HG02981 (cell line): Measurements from ENCODE around the gene ABCC12.
A peak's percentile ranks its signal among the peaks of the same experiment; 100 is the strongest.
"Not testable (repeated sequence)": the region's sequence is repeated elsewhere in the genome, so short reads cannot be mapped to it uniquely, and the experiment has no call there.

Experiments used
- ATAC-seq: cut with Tn5 transposase; IDR thresholded peaks from one replicate; pipeline ENCODE4 v1.9.1; 2021; ENCODE audit warnings: mild to moderate bottlenecking, moderate library complexity; ENCODE audit not compliant: unreplicated experiment

Gene ABCC12

GRCh38 chr16:48166617-48167016 is 10.8 kb upstream of the ABCC12 start:
- not testable (repeated sequence) for ATAC-seq

GRCh38 chr16:48165961-48166578 is 10.3 kb upstream of the ABCC12 start:
- no peak for ATAC-seq

DNA sequence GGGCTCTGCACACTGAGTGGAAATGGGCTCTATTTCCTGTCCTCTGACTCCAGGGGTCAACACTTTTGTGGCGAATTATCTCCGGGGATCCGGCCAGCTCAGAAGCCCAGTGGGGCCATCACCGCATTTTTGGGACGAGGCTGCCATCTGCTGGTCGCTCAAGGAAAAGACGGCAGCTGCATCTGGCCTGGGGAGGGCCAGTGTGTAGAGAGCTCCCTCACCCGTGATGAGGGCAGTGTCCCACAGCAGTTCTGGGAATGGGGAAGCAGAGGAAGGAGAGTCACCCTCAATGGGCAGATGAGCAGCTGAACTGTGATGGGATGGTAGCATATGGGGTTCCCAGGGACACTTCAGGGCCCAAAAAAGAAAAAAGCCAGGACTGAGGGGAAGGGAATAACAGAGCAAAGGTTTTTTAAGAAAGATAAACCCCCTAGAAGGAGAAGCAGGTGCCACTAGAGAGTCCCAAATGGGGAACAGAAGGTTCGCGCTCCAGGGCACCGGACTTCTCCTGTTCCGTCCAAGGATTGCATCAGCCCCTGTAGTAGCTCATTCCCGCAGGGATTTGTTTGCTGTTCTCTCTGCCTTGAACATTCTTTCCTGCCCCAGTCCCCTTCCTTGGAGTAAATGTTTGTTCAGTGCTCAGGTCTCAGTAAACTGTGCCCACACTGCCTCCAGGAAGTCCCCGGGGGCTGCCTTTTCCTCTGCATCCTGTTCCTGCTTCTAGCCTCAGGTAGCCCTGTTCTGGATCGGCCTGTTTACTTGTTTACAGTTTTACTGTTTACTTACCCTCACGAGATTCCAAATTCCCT is 9.3 kb upstream of the ABCC12 start:
- ATAC-seq: peak; percentile 76

- ATAC-seq: no peak
Measured at GRCh38 chr16:48162839-48163410, 7.1 kb upstream of the ABCC12 start.

DNA sequence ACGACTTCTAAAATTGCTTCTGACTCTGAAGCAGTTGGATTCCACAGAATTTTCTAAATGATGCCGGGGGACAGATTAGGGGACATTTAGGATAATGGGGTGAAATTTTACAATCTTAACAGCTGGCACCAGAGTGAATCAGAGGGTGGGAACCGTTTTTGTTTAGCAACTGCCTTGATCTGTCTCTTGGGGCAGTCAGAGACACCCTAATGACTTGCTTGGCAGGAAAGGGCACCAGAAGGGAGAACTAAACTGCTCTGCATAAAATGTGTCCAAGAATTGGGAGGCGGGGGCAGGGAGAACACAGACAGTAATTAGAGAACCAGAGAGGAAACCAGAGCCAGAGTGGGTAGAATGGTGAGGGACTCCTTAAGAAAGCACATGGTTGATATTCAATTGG is 6.1 kb upstream of the ABCC12 start:
- no peak for ATAC-seq

- no peak for ATAC-seq
Measured at GRCh38 chr16:48160575-48160974, 4.8 kb upstream of the ABCC12 start.

GRCh38 chr16:48158296-48158695 is 2.5 kb upstream of the ABCC12 start:
- ATAC-seq: peak; percentile 77

DNA sequence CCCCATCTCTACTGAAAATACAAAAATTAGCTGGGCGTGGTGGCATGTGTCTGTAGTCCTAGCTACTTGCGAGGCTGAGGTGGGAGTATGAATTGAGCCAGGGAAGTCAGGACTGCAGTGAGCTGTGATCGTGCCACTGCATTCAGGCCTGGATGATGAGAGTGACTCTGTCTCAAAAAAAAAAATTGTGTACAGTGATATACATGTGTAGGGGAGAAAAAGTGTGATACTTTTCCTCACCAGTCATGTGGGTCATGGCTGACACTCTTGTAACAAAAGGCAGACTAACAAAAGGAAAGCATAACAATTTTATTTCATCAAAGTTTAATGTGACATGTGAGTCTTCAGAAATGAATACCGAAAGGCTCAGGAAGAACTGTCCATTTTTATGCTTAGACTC is 2.0 kb upstream of the ABCC12 start:
- no peak for ATAC-seq

DNA sequence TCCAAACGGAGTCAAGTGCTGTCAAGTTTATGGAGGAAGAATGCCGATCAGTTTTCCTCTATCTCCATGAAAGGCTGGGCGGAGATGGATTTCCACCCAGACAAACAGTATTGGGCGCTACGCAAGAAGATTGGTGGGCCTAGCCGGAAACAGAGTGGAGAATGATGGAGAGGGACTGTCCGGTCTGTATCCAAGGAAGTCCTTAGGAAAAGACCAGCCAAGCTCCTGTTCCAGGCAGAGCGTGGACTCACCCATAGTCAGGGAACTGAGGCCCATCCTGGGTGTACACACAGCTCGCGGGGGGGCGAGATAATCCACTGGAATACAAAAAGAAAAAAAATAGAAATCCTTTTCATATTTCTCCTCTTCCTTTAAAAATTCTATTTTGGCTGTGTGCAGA is 1.5 kb upstream of the ABCC12 start:
- no peak for ATAC-seq

DNA sequence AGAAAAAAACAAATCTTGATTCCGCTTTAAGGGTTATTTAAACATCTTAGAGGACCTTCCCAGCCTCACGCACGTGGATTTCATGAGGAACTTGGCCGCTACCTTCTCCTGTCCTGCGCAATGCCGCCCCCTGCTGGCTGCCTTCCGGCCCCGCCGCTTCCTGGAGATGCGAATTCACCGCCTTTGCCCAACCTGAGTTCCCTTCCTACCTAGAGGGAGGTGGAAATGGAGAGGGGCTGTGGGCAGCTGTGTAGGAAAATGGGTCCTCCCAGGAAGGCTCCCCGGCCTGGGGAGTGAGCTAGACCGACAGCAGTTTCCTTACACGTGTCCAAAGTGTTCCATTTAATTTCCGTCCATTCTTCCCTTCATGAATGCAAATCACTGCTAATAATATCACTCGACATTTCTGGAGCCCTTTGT is 1.0 kb upstream of the ABCC12 start:
- ATAC-seq: peak; percentile 47

- no peak for ATAC-seq
Measured at GRCh38 chr16:48153774-48154173, 2.0 kb downstream of the ABCC12 start.

GRCh38 chr16:48152226-48152625 is 3.6 kb downstream of the ABCC12 start:
- no peak for ATAC-seq

DNA sequence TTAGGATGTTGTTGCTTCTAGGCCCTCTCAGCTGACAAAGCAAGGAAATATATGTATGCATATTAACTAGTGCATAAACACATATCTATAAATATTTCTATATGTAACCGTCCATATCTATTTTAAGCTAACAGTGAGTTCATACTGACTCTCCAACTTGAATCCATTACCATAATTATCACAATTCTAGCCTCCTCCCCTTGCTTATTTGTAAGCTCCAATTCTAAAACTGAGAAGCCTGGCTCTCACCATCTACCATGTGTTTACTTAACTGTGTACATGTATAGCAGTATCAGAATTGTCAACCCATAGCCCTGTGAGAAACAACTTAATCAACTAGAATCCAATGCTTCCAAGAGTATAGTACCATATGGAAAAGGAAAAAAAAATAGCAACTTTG is 5.1 kb downstream of the ABCC12 start:
- no peak for ATAC-seq

- no peak for ATAC-seq
Measured at GRCh38 chr16:48146710-48147109, 9.1 kb downstream of the ABCC12 start.

DNA sequence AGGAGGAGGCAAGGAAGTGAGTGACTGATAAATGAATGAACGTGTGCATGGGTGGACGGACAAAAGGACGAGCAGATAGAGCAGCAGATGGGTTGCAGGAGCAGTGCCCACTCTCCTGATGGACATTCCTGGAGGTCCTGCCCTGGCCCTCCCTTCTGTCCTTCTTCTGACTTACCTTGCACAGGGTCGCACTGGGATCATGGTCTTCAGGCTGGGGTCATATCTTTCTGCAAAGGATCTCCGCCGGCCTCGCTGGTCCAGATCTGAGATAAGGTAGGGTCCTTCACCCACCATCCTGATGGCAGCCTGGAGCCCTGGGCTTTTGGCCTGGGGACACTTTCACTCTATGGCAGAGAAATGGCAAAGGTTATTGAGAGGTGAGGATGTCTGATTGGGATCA is 9.7 kb downstream of the ABCC12 start:
- ATAC-seq: no peak

- no peak for ATAC-seq
Measured at GRCh38 chr16:48143812-48144368, 11.9 kb downstream of the ABCC12 start.

GRCh38 chr16:48140821-48141220 is 15.0 kb downstream of the ABCC12 start:
- ATAC-seq: no peak

DNA sequence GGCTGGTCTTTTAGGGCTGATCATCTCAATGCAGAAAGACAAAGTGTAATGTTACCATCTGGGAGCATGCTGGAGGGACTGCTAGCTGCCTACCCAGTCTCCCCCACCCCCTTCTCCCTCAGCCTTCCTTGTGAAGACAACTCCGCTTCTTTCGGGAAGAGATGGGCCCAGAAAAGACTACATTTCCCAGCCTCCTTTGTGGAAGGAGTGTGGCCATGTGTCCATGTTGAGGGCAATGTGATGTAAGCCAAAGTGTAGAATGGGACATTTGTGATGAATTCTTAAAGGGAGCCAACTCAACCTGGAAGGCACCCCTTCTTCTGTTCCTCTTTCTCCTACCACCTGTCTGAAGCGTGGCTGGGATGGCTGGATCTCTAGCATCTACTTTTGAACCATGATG is 16.3 kb downstream of the ABCC12 start:
- no peak for ATAC-seq

- no peak for ATAC-seq
Measured at GRCh38 chr16:48138543-48138942, 17.2 kb downstream of the ABCC12 start.

DNA sequence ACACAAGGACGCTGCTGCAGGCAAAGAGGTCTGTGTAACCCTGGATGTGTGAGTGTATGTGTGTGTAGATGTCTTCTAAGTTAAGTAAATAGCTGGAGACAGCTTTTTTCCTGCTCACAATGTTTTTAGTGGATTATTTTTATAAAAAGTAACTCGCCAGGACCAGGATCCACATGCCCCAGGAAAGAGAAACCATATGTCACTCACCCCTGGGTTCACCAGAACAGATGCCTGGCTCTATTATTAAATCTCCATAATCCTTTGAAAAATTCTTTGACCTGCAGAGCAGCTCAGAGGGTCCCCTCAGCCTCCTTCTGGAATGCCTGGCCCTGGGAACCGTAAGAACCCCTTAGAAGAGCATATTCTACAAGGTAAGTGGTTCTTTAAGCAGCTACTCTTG is 18.0 kb downstream of the ABCC12 start:
- no peak for ATAC-seq

GRCh38 chr16:48136547-48137360 is 19.0 kb downstream of the ABCC12 start:
- no peak for ATAC-seq
